Measurements from ENCODE around the gene ZNF491.
"Not testable (repeated sequence)": the region's sequence is repeated elsewhere in the genome, so short reads cannot be mapped to it uniquely, and the experiment has no call there.

Gene ZNF491

GRCh38 chr19:11832253-11832912, 34.1 kb downstream of the ZNF491 start:
- Mint-ChIP-seq H3K4me3 (no peak overlapping the region), H3K27me3 (ENCODE audit: low read depth) (no peaks in the 10 kb centered on the region), H3K36me3 (ENCODE audit: low read depth) (peaks cover 55% of the 10 kb centered on the region), H3K4me1 (ENCODE audit: low read depth) (no peaks in the 10 kb centered on the region), H3K27ac (no peak overlapping the region), H3K9me3 (peaks cover 78% of the 10 kb centered on the region)

GRCh38 chr19:11833541-11833940, 35.2 kb downstream of the ZNF491 start:
- no peaks in the 10 kb centered on the region for H3K4me1 Mint-ChIP-seq (ENCODE audit: low read depth)
- no peak overlapping the region for H3K27ac Mint-ChIP-seq
- H3K4me3 Mint-ChIP-seq = no peak overlapping the region
- H3K36me3 Mint-ChIP-seq (ENCODE audit: low read depth) = peaks cover 48% of the 10 kb centered on the region
- peaks cover 71% of the 10 kb centered on the region for H3K9me3 Mint-ChIP-seq
- no peaks in the 10 kb centered on the region for H3K27me3 Mint-ChIP-seq (ENCODE audit: low read depth)

GRCh38 chr19:11835626-11836066, 37.3 kb downstream of the ZNF491 start:
- Mint-ChIP-seq H3K36me3 (ENCODE audit: low read depth) (peaks cover 30% of the 10 kb centered on the region), H3K9me3 (peaks cover 60% of the 10 kb centered on the region)
- not testable (repeated sequence) for H3K4me1 Mint-ChIP-seq (ENCODE audit: low read depth); H3K4me3 Mint-ChIP-seq; H3K27ac Mint-ChIP-seq; H3K27me3 Mint-ChIP-seq (ENCODE audit: low read depth)

GRCh38 chr19:11843722-11844121, 45.4 kb downstream of the ZNF491 start:
- Mint-ChIP-seq H3K9me3 (peaks cover 41% of the 10 kb centered on the region), H3K27me3 (ENCODE audit: low read depth) (no peaks in the 10 kb centered on the region), H3K27ac (no peak overlapping the region)

GRCh38 chr19:11847615-11848014, 49.3 kb downstream of the ZNF491 start:
- peaks cover 24% of the 10 kb centered on the region for H3K36me3 Mint-ChIP-seq (ENCODE audit: low read depth)
- peaks cover 12% of the 10 kb centered on the region for H3K4me1 Mint-ChIP-seq (ENCODE audit: low read depth)
- H3K9me3 Mint-ChIP-seq = peaks cover 59% of the 10 kb centered on the region
- H3K27ac Mint-ChIP-seq; H3K27me3 Mint-ChIP-seq (ENCODE audit: low read depth): not testable (repeated sequence)
- peak overlapping the region; percentile 81 for H3K4me3 Mint-ChIP-seq

More at GRCh38 chr19:11843722-11844121, 45.4 kb downstream of the ZNF491 start:
- Mint-ChIP-seq H3K4me3 (no peak overlapping the region), H3K36me3 (ENCODE audit: low read depth) (peaks cover 3% of the 10 kb centered on the region), H3K4me1 (ENCODE audit: low read depth) (peaks cover 6% of the 10 kb centered on the region)

- peak overlapping the region; percentile 73 for H3K27ac Mint-ChIP-seq
- H3K9me3 Mint-ChIP-seq = peaks cover 57% of the 10 kb centered on the region
- peaks cover 12% of the 10 kb centered on the region for H3K4me1 Mint-ChIP-seq (ENCODE audit: low read depth)
- H3K4me3 Mint-ChIP-seq = peak overlapping the region; percentile 81
- H3K27me3 Mint-ChIP-seq (ENCODE audit: low read depth) = no peaks in the 10 kb centered on the region
- H3K36me3 Mint-ChIP-seq (ENCODE audit: low read depth) = peaks cover 24% of the 10 kb centered on the region
Observed at GRCh38 chr19:11848200-11848593, 49.9 kb downstream of the ZNF491 start.

GRCh38 chr19:11848594-11849469, 50.5 kb downstream of the ZNF491 start, which contains the start of gene ZNF439:
Gene ZNF439 (plus strand): TSS chr19:11848726. CDS start chr19:11848868, 142 bp downstream.
- Mint-ChIP-seq H3K27me3 (ENCODE audit: low read depth) (no peaks in the 10 kb centered on the region), H3K9me3 (peaks cover 55% of the 10 kb centered on the region), H3K4me3 (peak within 1 kb of the TSS; percentile 81), H3K4me1 (ENCODE audit: low read depth) (peaks cover 12% of the 10 kb centered on the region), H3K27ac (peak within 1 kb of the TSS; percentile 73), H3K36me3 (ENCODE audit: low read depth) (peaks cover 26% of the 10 kb centered on the region)

- Mint-ChIP-seq H3K36me3 (ENCODE audit: low read depth) (peaks cover 31% of the 10 kb centered on the region), H3K9me3 (peaks cover 57% of the 10 kb centered on the region), H3K4me1 (ENCODE audit: low read depth) (peaks cover 12% of the 10 kb centered on the region)
- H3K27ac Mint-ChIP-seq; H3K4me3 Mint-ChIP-seq; H3K27me3 Mint-ChIP-seq (ENCODE audit: low read depth): not testable (repeated sequence)
Observed at GRCh38 chr19:11850289-11850688, 52.0 kb downstream of the ZNF491 start.

- peaks cover 37% of the 10 kb centered on the region for H3K36me3 Mint-ChIP-seq (ENCODE audit: low read depth)
- H3K27me3 Mint-ChIP-seq (ENCODE audit: low read depth) = no peaks in the 10 kb centered on the region
- H3K9me3 Mint-ChIP-seq = peaks cover 69% of the 10 kb centered on the region
- H3K27ac Mint-ChIP-seq = no peak overlapping the region
- H3K4me3 Mint-ChIP-seq = no peak overlapping the region
- H3K4me1 Mint-ChIP-seq (ENCODE audit: low read depth) = peaks cover 7% of the 10 kb centered on the region
Observed at GRCh38 chr19:11853358-11853757, 55.0 kb downstream of the ZNF491 start.

GRCh38 chr19:11856596-11857250, 58.4 kb downstream of the ZNF491 start:
- no peak overlapping the region for H3K27ac Mint-ChIP-seq
- peaks cover 78% of the 10 kb centered on the region for H3K9me3 Mint-ChIP-seq
- no peaks in the 10 kb centered on the region for H3K4me1 Mint-ChIP-seq (ENCODE audit: low read depth)
- H3K27me3 Mint-ChIP-seq (ENCODE audit: low read depth) = no peaks in the 10 kb centered on the region
- no peak overlapping the region for H3K4me3 Mint-ChIP-seq
- peaks cover 25% of the 10 kb centered on the region for H3K36me3 Mint-ChIP-seq (ENCODE audit: low read depth)

All from T-helper 1 cell treated with Interleukin-12 subunit alpha and Interleukin-12 subunit beta and Interleukin-4 antibody, amounts not matched to agents 30 μg/mL and 1 μg/mL, for 36 hours (primary cell).